A673 (cell line): ENCODE results near the gene INHA. TPM values are rescaled to one million over a fixed set of nuclear protein-coding genes. Genes with fewer than 3 reads are reported as not detected.

Source experiments
- Bru-seq: library from RNA; stranded (reverse); fragments of 400-500 nt; gene quantifications from one replicate; lab custom pipeline; 2021; lab: Mats Ljungman, UMichigan
- BruChase-seq, 2 experiments: library from RNA; stranded (reverse); fragments of 400-500 nt; gene quantifications; one replicate each; lab custom pipeline; 2021; lab: Mats Ljungman, UMichigan
- BruUV-seq: library from RNA; stranded (reverse); fragments of 400-500 nt; replicated peaks from 2 replicates; lab custom pipeline; 2021; lab: Mats Ljungman, UMichigan
- CTCF ChIA-PET: fragments of 300-600 bp; sonication (Branson Sonifier 250); formaldehyde crosslinking; loops from one replicate; lab custom pipeline; 2022; ENCODE audit warnings: antibody characterized with exemption; lab: Charles Lee
- POLR2A ChIA-PET: fragments of 300-600 bp; sonication (Branson Sonifier 250); formaldehyde crosslinking; loops from one replicate; lab custom pipeline; 2022; ENCODE audit warnings: antibody characterized with exemption; ENCODE audit not compliant: low non-redundant PET; lab: Charles Lee
- DNase-seq: peaks from one replicate; pipeline ENCODE4 v3.0.0-alpha.2; 2015; ENCODE audit warnings: low spot score
- H3K27ac ChIP-seq: fragments of 200-600 bp; sonication (generic); 2 replicates; pipeline ENCODE4 v1.5.1; 2016; ENCODE audit warnings: mixed run types, low read depth, mild to moderate bottlenecking, mixed read lengths, antibody characterized with exemption, low read length; ENCODE audit not compliant: poor library complexity, severe bottlenecking
- H3K27me3 ChIP-seq: fragments of 200-600 bp; sonication (generic); replicated peaks from 2 replicates; pipeline ENCODE4 v1.6.1; 2017; ENCODE audit warnings: mixed run types, low read depth, mild to moderate bottlenecking, mixed read lengths, antibody characterized with exemption, low read length; ENCODE audit not compliant: insufficient read depth, poor library complexity
- H3K36me3 ChIP-seq: fragments of 200-600 bp; sonication (generic); 2 replicates; pipeline ENCODE4 v1.6.1; 2016; ENCODE audit warnings: mixed run types, mild to moderate bottlenecking, mixed read lengths, antibody characterized with exemption, low read length; ENCODE audit not compliant: insufficient read depth, poor library complexity, severe bottlenecking
- H3K4me1 ChIP-seq: fragments of 200-600 bp; sonication (generic); 2 replicates; pipeline ENCODE4 v1.6.1; 2017; ENCODE audit warnings: mixed run types, mild to moderate bottlenecking, mixed read lengths, antibody characterized with exemption, low read length; ENCODE audit not compliant: insufficient read depth, poor library complexity, severe bottlenecking
- H3K4me3 ChIP-seq: fragments of 200-600 bp; sonication (generic); 2 replicates; pipeline ENCODE4 v1.5.1; 2016; ENCODE audit warnings: low read depth, mixed run types, mild to moderate bottlenecking, mixed read lengths, low read length; ENCODE audit not compliant: poor library complexity, severe bottlenecking
- H3K9me3 ChIP-seq: fragments of 200-600 bp; sonication (generic); 2 replicates; pipeline ENCODE4 v1.6.1; 2016; ENCODE audit warnings: mixed run types, low read depth, mild to moderate bottlenecking, mixed read lengths, antibody characterized with exemption, low read length; ENCODE audit not compliant: poor library complexity, severe bottlenecking
- CTCF ChIP-seq: fragments of 300-800, 200-600 bp; sonication (generic); conservative IDR thresholded peaks from 2 replicates; pipeline ENCODE4 v1.5.1; 2017; ENCODE audit warnings: low read depth, mild to moderate bottlenecking, antibody characterized with exemption, low read length, moderate library complexity, mixed read lengths
- EZH2 ChIP-seq: fragments of 200-600 bp; sonication (generic); IDR thresholded peaks from 2 replicates; pipeline ENCODE4 v1.6.1; 2017; ENCODE audit warnings: borderline replicate concordance, low read depth, mild to moderate bottlenecking, mixed read lengths, antibody characterized with exemption, low read length; ENCODE audit not compliant: poor library complexity, severe bottlenecking
- intact Hi-C: fragments of 100-400 bp; cut with micrococcal nuclease; formaldehyde crosslinking; loops from one replicate; pipeline ENCODE4 v1.10.0; 2022; ENCODE audit not compliant: unreplicated experiment
- long read RNA-seq: library from polyadenylated mRNA; stranded (forward); transcript quantifications from one replicate; pipeline ENCODE4 v2.0.0, GENCODE V29; 2022
- total RNA-seq: library from RNA; stranded (reverse); gene quantifications from 2 replicates; pipeline ENCODE4 v1.2.3, GENCODE V29; 2021

Gene INHA, protein sequence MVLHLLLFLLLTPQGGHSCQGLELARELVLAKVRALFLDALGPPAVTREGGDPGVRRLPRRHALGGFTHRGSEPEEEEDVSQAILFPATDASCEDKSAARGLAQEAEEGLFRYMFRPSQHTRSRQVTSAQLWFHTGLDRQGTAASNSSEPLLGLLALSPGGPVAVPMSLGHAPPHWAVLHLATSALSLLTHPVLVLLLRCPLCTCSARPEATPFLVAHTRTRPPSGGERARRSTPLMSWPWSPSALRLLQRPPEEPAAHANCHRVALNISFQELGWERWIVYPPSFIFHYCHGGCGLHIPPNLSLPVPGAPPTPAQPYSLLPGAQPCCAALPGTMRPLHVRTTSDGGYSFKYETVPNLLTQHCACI
- total RNA-seq, result 0.70 TPM in 1 of 2 replicates, not detected in the other
- percentile 20 among the genes with signal in this experiment for Bru-seq, nascent RNA
- percentile 14 among the genes with signal in this experiment for BruChase-seq, experiment 1, labeled RNA remaining after a 2-hour chase
- percentile 39 among the genes with signal in this experiment for BruChase-seq, experiment 2, labeled RNA remaining after a 6-hour chase
- long read RNA-seq, partial matches to known transcripts, result 0 of 1 reads
- long read RNA-seq, other reads (novel, unspliced or antisense), result 0 of 1 reads

- CTCF ChIA-PET, result no interaction called here
- no peaks in the 10 kb centered on the region for H3K9me3 ChIP-seq
- peak within 1 kb of the TSS; percentile 77 for H3K27ac ChIP-seq
- peaks cover 14% of the 10 kb centered on the region for H3K4me1 ChIP-seq
- intact Hi-C loops, result no loop called here
- H3K27me3 ChIP-seq, result no peaks in the 10 kb centered on the region
- peak within 1 kb of the TSS; percentile 70 for H3K4me3 ChIP-seq
- POLR2A ChIA-PET, result no interaction called here
- no TSS peak for BruUV-seq
- no peak for TF ChIP-seq EZH2
- TF ChIP-seq CTCF, result no peak
- DNase-seq, result no peak
- H3K36me3 ChIP-seq, result no peaks in the 10 kb centered on the region
Observed at GRCh38 chr2:219572237-219573001, at the start of gene INHA. INHA (plus strand) TSS chr2:219572310; CDS start chr2:219572375, 65 bp downstream.

- DNase-seq, result peak; percentile 34
- H3K36me3 ChIP-seq, result no peaks in the 10 kb centered on the region
- no peaks in the 10 kb centered on the region for H3K9me3 ChIP-seq
- CTCF ChIA-PET, result interaction anchor here (5.1 kb wide), 1 partner anchor 28 kb away, joined by 31 read pairs; a partner anchor contains a TSS
- H3K27ac ChIP-seq, result no peak overlapping the region
- peaks cover 29% of the 10 kb centered on the region for H3K4me1 ChIP-seq
- H3K4me3 ChIP-seq, result peak overlapping the region; percentile 40
- peak; percentile 24; the same call in 1 of the 2 replicates for TF ChIP-seq CTCF
- no peak for TF ChIP-seq EZH2
- intact Hi-C loops, result loop anchor here (5.0 kb wide), 1 partner anchor 46 kb away; no protein-coding TSS in a partner anchor
- POLR2A ChIA-PET, result interaction anchor here (0.7 kb wide), 1 partner anchor 19 kb away, joined by 4 read pairs; no protein-coding TSS in a partner anchor
- no peaks in the 10 kb centered on the region for H3K27me3 ChIP-seq
- BruUV-seq, result no TSS peak
Observed at GRCh38 chr2:219523031-219523671, 49.0 kb upstream of the INHA start.
